NB4 (cell line): ENCODE measurements around the gene SPHKAP.

Source experiments
- CTCF ChIP-seq: IDR thresholded peaks from one replicate; pipeline ENCODE4 v1.5.1; 2012; ENCODE audit warnings: low read depth, low read length
- POLR2A ChIP-seq: IDR thresholded peaks from 2 replicates; pipeline ENCODE4 v1.6.1; 2011; ENCODE audit warnings: mild to moderate bottlenecking; ENCODE audit not compliant: insufficient read length; ENCODE audit errors: extremely low read depth

- no peak for TF ChIP-seq CTCF
- TF ChIP-seq POLR2A, result no peak
These were observed 190.6 kb downstream of the SPHKAP start for GRCh38 chr2:227990937-227991336.
